Panc1 (cell line): ENCODE data around the gene LHFPL3. TPM values are rescaled to one million over a fixed set of nuclear protein-coding genes. Genes with fewer than 3 reads are reported as not detected.
A peak's percentile ranks its signal among the peaks of the same experiment; 100 is the strongest.

Experiments
- ATAC-seq: fragments of 200-7000 bp; cut with Tn5 transposase; 2 replicates; pipeline ENCODE4 v1.9.1; 2020; ENCODE audit warnings: mild to moderate bottlenecking, moderate library complexity
- BruUV-seq: library from RNA; stranded (reverse); fragments of 400-500 nt; replicated peaks from 2 replicates; lab custom pipeline; 2021; lab: Mats Ljungman, UMichigan
- CTCF ChIA-PET: fragments of 300-600 bp; sonication (Branson Sonifier 250); formaldehyde crosslinking; loops from one replicate; lab custom pipeline; 2022; ENCODE audit warnings: antibody characterized with exemption; lab: Charles Lee
- POLR2A ChIA-PET: fragments of 300-600 bp; sonication (Branson Sonifier 250); formaldehyde crosslinking; loops from one replicate; lab custom pipeline; 2022; ENCODE audit warnings: antibody characterized with exemption; lab: Charles Lee
- DNase-seq: peaks from one replicate; pipeline ENCODE4 v3.0.0-alpha.2; 2010; ENCODE audit warnings: low read depth, low spot score
- H3K27ac ChIP-seq: 2 replicates; pipeline ENCODE4 v1.5.1; 2011; ENCODE audit warnings: mild to moderate bottlenecking, low read length, inconsistent platforms
- H3K27me3 ChIP-seq: fragments of 200-500 bp; sonication (Bioruptor generic); 2 replicates; pipeline ENCODE4 v1.6.0; 2014; ENCODE audit warnings: low read length, inconsistent platforms; ENCODE audit not compliant: control insufficient read depth, insufficient read depth
- H3K36me3 ChIP-seq: fragments of 200-500 bp; sonication (Bioruptor generic); 2 replicates; pipeline ENCODE4 v1.5.1; 2014; ENCODE audit warnings: inconsistent platforms, mild to moderate bottlenecking, low read length, moderate library complexity; ENCODE audit not compliant: control insufficient read depth, insufficient read depth
- H3K4me1 ChIP-seq: 2 replicates; pipeline ENCODE4 v1.5.1; 2011; ENCODE audit warnings: inconsistent platforms, mild to moderate bottlenecking, low read length, moderate library complexity; ENCODE audit not compliant: control insufficient read depth, insufficient read depth
- H3K4me3 ChIP-seq, 2 experiments: 2 replicates each; pipeline ENCODE4 v1.5.1; 2011 to 2012; ENCODE audit warnings: low read depth in 2 of 2, low read length in 2 of 2, mild to moderate bottlenecking in 2 of 2, inconsistent platforms in 1 of 2, moderate library complexity in 1 of 2
- H3K9me3 ChIP-seq: fragments of 200-500 bp; sonication (Bioruptor generic); 2 replicates; pipeline ENCODE4 v1.5.1; 2014; ENCODE audit warnings: low read depth, mild to moderate bottlenecking, inconsistent platforms, low read length, moderate library complexity; ENCODE audit not compliant: control insufficient read depth, insufficient read depth
- POLR2AphosphoS5 ChIP-seq: IDR thresholded peaks from 2 replicates; pipeline ENCODE4 v1.6.1; 2012; ENCODE audit warnings: mild to moderate bottlenecking, low read depth, low read length, moderate library complexity
- REST ChIP-seq, 2 experiments: IDR thresholded peaks; 2 replicates each; pipeline ENCODE4 v1.6.1; 2011 to 2012; ENCODE audit warnings: low read depth in 2 of 2, control low read depth in 1 of 2, low read length in 1 of 2, mild to moderate bottlenecking in 1 of 2, moderate library complexity in 1 of 2; ENCODE audit not compliant: insufficient read depth in 1 of 2
- SIN3A ChIP-seq: IDR thresholded peaks from 2 replicates; pipeline ENCODE4 v1.6.1; 2012; ENCODE audit warnings: low read depth, mild to moderate bottlenecking, low read length, moderate library complexity, borderline replicate concordance; ENCODE audit not compliant: insufficient read depth
- TCF7L2 ChIP-seq: IDR thresholded peaks from 2 replicates; pipeline ENCODE4 v1.6.1; 2011; ENCODE audit warnings: mild to moderate bottlenecking, low read depth, low read length, inconsistent platforms
- in situ Hi-C: cut with HindIII; loops from 2 replicates; pipeline ENCODE4 v1.10.0; 2016; ENCODE audit warnings: low sequenced_read_pairs, low pct_unique_long_range_greater_than_20kb
- intact Hi-C: fragments of 100-400 bp; cut with micrococcal nuclease; formaldehyde crosslinking; loops from one replicate; pipeline ENCODE4 v1.10.0; 2022; ENCODE audit not compliant: unreplicated experiment
- total RNA-seq: library from RNA; stranded (reverse); gene quantifications from one replicate; pipeline ENCODE4 v1.2.1, GENCODE V29; 2021; ENCODE audit not compliant: unreplicated experiment
- TF ChIP-seq, protein P1 (sequence below): fragments of 450-650 bp; IDR thresholded peaks from 2 replicates; pipeline ENCODE4 v1.5.1; 2017; ENCODE audit warnings: mild to moderate bottlenecking

The LHFPL3 gene
- total RNA-seq, 1 experiment from 2014 or later: not detected

- H3K4me1 ChIP-seq: 0 out of 2 replicates have a peak, but pooled peaks cover 3% of the 10 kb centered on the region
- no peak overlapping the region for H3K4me3 ChIP-seq
- H3K9me3 ChIP-seq: no peaks in the 10 kb centered on the region
- H3K36me3 ChIP-seq: no peaks in the 10 kb centered on the region
- ChIA-PET CTCF (interaction anchor here (0.7 kb wide), 1 partner anchor 79 kb away, joined by 4 read pairs; no protein-coding TSS in a partner anchor), POLR2A (interaction anchor here (0.6 kb wide), 1 partner anchor 82 kb away, joined by 7 read pairs; no protein-coding TSS in a partner anchor)
- peak; percentile 50; the same call in 1 of the 2 replicates for ATAC-seq
- no peak for TF ChIP-seq TCF7L2
- TF ChIP-seq, protein P1, sequence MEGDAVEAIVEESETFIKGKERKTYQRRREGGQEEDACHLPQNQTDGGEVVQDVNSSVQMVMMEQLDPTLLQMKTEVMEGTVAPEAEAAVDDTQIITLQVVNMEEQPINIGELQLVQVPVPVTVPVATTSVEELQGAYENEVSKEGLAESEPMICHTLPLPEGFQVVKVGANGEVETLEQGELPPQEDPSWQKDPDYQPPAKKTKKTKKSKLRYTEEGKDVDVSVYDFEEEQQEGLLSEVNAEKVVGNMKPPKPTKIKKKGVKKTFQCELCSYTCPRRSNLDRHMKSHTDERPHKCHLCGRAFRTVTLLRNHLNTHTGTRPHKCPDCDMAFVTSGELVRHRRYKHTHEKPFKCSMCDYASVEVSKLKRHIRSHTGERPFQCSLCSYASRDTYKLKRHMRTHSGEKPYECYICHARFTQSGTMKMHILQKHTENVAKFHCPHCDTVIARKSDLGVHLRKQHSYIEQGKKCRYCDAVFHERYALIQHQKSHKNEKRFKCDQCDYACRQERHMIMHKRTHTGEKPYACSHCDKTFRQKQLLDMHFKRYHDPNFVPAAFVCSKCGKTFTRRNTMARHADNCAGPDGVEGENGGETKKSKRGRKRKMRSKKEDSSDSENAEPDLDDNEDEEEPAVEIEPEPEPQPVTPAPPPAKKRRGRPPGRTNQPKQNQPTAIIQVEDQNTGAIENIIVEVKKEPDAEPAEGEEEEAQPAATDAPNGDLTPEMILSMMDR: no peak
- no peak for TF ChIP-seq POLR2AphosphoS5
- TF ChIP-seq REST (IDR thresholded peaks at IDR 0.05; ENCODE audit: insufficient read depth in 1 of 2, low read depth in 2 of 2, low read length in 1 of 2): no peak
- no peak for TF ChIP-seq SIN3A
- DNase-seq: no peak
- H3K27ac ChIP-seq: no peak overlapping the region
- intact Hi-C loops (no loop called here), in situ Hi-C loops (no loop called here)
- no TSS peak for BruUV-seq
- no peaks in the 10 kb centered on the region for H3K27me3 ChIP-seq
These were observed 602.9 kb downstream of the LHFPL3 start for GRCh38 chr7:104931181-104931781.

GRCh38 chr7:104933022-104933421 lies 604.6 kb downstream of the LHFPL3 start:
- no peaks in the 10 kb centered on the region for H3K27me3 ChIP-seq
- ATAC-seq: no peak
- no peak overlapping the region for H3K27ac ChIP-seq
- no peak for DNase-seq
- H3K4me3 ChIP-seq: no peak overlapping the region
- TF ChIP-seq POLR2AphosphoS5 (no peak), SIN3A (no peak), REST (IDR thresholded peaks at IDR 0.05; ENCODE audit: insufficient read depth in 1 of 2, low read depth in 2 of 2, low read length in 1 of 2) (no peak), TCF7L2 (no peak)
- TF ChIP-seq, protein P1: no peak
- H3K9me3 ChIP-seq: no peaks in the 10 kb centered on the region
- in situ Hi-C loops (no loop called here), intact Hi-C loops (no loop called here)
- ChIA-PET CTCF (no interaction called here), POLR2A (no interaction called here)
- BruUV-seq: no TSS peak
- H3K36me3 ChIP-seq: no peaks in the 10 kb centered on the region
- H3K4me1 ChIP-seq: 0 out of 2 replicates have a peak, but pooled peaks cover 3% of the 10 kb centered on the region
